ENCODE data around the gene TTC1.

TTC1 gene

DNA sequence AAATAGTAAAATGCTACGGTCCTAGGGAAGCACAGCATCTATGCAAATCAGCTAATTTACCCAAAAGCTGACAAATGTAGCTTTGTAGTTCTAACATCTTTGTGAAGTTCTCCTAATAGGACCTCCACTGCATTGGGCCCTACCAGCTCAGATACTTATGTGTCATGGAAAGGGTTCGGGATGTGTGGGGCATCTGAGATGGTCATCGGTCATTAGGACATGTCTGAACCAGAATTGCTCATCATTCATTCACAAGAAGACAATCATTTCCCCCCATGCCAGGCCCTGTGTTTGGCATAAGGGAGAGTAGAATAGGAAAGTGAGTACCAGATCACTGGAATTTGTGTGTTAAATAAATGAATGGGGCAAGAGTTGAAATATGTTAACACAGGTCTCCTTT, 74.6 kb downstream of the TTC1 start:
- Histone ChIP-seq H3K27ac (ENCODE audit: low read depth, low read length) (no peak overlapping the region), H3K36me3 (ENCODE audit: control insufficient read depth, insufficient read depth, low read length) (no peaks in the 10 kb centered on the region), H3K9ac (ENCODE audit: low read length) (no peak overlapping the region), H3K4me1 (ENCODE audit: control insufficient read depth, insufficient read depth, low read length) (no peaks in the 10 kb centered on the region), H3K4me3 (ENCODE audit: low read length) (no peak overlapping the region), H3K27me3 (ENCODE audit: control insufficient read depth, insufficient read depth, low read length) (no peaks in the 10 kb centered on the region)

DNA sequence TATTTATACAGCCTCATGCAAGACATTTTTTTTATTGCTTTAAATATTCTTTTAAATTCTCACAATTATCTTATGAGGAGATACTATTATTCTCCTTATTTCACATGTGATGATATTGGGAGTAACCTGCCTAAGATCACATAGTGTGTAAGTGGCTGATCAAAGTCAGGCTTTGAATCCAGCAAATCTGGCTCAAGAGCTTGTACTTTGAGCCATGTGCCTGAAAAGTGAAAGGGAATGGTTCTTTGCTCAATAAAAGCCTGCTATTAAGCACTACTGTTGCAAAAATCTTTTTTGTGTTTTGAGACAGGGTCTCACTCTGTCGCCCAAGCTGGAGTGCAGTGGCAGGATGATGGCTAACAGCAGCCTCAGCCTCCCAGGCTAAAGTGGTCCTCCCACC, 75.2 kb downstream of the TTC1 start:
- no peaks in the 10 kb centered on the region for H3K27me3 ChIP-seq (ENCODE audit: control insufficient read depth, insufficient read depth, low read length)
- H3K4me1 ChIP-seq (ENCODE audit: control insufficient read depth, insufficient read depth, low read length) = no peaks in the 10 kb centered on the region
- H3K9ac ChIP-seq (ENCODE audit: low read length) = no peak overlapping the region
- no peaks in the 10 kb centered on the region for H3K36me3 ChIP-seq (ENCODE audit: control insufficient read depth, insufficient read depth, low read length)
- H3K27ac ChIP-seq (ENCODE audit: low read depth, low read length) = no peak overlapping the region
- no peak overlapping the region for H3K4me3 ChIP-seq (ENCODE audit: low read length)

DNA sequence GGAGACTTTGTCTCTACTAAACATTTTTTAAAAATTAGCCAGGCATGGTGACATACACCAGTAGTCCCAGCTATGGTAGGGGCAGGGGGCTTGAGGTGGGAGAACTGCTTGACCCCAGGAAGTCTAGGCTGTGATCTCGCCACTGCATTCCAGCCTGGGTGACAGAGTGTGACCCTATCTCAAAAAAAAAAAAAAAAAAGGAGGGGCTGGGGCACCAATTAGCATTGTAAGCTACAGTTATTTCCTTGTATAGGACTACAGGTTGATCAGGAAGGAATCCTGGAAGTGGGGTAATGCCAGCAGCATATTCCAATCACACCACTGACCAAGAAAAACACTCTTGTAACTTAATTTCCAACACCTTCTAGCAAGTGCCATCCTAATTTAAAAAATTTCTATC, 78.3 kb downstream of the TTC1 start:
- Histone ChIP-seq H3K4me3 (ENCODE audit: low read length) (no peak overlapping the region), H3K27ac (ENCODE audit: low read depth, low read length) (no peak overlapping the region), H3K27me3 (ENCODE audit: control insufficient read depth, insufficient read depth, low read length) (no peaks in the 10 kb centered on the region), H3K36me3 (ENCODE audit: control insufficient read depth, insufficient read depth, low read length) (no peaks in the 10 kb centered on the region), H3K9ac (ENCODE audit: low read length) (no peak overlapping the region), H3K4me1 (ENCODE audit: control insufficient read depth, insufficient read depth, low read length) (no peaks in the 10 kb centered on the region)

DNA sequence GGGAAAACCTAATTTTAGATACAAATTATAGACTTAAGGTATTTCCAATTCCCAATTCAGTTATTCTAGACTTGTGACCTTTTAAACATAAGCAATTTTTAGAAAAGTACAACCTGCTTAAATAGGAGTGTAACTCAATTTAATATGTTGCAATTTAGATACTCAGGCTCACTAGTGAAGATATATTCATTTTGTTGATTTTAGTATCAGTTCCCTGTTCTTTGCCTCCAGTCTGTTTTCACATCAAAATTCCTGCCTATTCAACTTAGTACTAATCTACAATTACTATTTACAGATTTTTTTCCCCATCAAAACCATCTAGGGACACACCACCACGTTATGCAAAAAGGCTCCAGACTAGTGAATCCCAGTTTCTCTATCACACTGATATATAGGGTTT, 79.9 kb downstream of the TTC1 start:
- no peaks in the 10 kb centered on the region for H3K27me3 ChIP-seq (ENCODE audit: control insufficient read depth, insufficient read depth, low read length)
- H3K4me1 ChIP-seq (ENCODE audit: control insufficient read depth, insufficient read depth, low read length) = no peaks in the 10 kb centered on the region
- no peak overlapping the region for H3K27ac ChIP-seq (ENCODE audit: low read depth, low read length)
- H3K4me3 ChIP-seq (ENCODE audit: low read length) = no peak overlapping the region
- peaks cover 9% of the 10 kb centered on the region for H3K36me3 ChIP-seq (ENCODE audit: control insufficient read depth, insufficient read depth, low read length)
- H3K9ac ChIP-seq (ENCODE audit: low read length) = no peak overlapping the region

DNA sequence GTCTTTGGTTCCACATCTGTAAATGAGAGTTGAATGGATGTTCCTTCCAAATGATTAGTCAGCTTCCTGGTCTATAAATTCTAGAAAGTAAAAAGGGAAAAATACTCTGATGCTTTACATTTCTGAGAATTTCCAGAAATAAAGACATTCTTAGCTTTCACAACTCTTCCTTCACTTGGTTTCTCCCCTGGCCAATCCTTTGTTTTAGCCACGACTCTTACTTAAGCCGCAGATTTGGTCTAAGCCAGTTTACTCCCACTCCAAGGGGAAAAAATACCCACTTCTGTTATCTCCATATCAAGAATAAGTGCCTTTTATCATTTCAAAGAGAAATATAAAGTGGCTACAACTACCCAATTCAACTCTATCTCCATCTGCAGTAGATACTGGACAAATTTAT, 80.6 kb downstream of the TTC1 start:
- Histone ChIP-seq H3K27me3 (ENCODE audit: control insufficient read depth, insufficient read depth, low read length) (no peaks in the 10 kb centered on the region), H3K4me1 (ENCODE audit: control insufficient read depth, insufficient read depth, low read length) (no peaks in the 10 kb centered on the region), H3K27ac (ENCODE audit: low read depth, low read length) (no peak overlapping the region), H3K4me3 (ENCODE audit: low read length) (no peak overlapping the region), H3K36me3 (ENCODE audit: control insufficient read depth, insufficient read depth, low read length) (peaks cover 10% of the 10 kb centered on the region), H3K9ac (ENCODE audit: low read length) (no peak overlapping the region)

DNA sequence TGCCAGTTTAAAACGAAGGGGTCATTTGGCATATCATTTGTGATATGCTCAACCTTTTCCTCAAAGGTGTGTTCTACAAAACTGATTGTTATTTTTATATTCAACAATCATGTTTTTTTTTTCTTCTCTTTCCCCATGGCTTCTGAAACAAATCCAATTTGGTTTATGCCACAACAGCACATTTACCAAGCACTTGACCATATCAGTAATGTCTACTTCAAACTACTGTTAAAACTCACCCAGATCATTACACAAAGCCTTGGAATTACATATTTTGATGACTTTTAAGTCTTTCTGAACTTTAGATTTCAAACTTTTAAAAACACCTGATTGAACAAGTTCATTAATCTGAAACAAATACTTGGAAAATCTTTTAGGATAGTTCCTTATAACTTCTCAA, 81.1 kb downstream of the TTC1 start:
- Histone ChIP-seq H3K27me3 (ENCODE audit: control insufficient read depth, insufficient read depth, low read length) (no peaks in the 10 kb centered on the region), H3K4me1 (ENCODE audit: control insufficient read depth, insufficient read depth, low read length) (no peaks in the 10 kb centered on the region), H3K4me3 (ENCODE audit: low read length) (no peak overlapping the region), H3K27ac (ENCODE audit: low read depth, low read length) (no peak overlapping the region), H3K9ac (ENCODE audit: low read length) (no peak overlapping the region), H3K36me3 (ENCODE audit: control insufficient read depth, insufficient read depth, low read length) (peaks cover 10% of the 10 kb centered on the region)

DNA sequence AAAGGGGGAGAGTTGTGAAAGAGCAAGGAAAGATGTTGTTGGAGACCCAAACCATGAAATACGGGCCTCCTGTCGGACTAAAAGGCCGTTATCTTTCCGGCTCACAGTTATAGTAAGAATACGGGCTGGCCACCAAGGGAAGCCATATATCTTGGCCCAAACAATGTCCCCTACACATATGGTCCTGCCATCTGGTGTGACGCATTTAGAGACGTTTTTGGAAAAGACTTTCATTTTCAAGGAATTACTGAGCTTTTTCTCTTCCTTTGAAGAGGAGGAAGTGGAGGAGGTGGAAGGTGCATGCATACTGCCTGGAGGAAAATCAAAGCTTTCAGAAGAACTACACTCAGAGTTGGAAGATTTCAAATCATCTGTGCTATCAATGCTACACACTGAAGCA, 83.6 kb downstream of the TTC1 start:
- H3K36me3 ChIP-seq (ENCODE audit: control insufficient read depth, insufficient read depth, low read length) = peaks cover 10% of the 10 kb centered on the region
- no peaks in the 10 kb centered on the region for H3K27me3 ChIP-seq (ENCODE audit: control insufficient read depth, insufficient read depth, low read length)
- H3K4me3 ChIP-seq (ENCODE audit: low read length) = no peak overlapping the region
- no peak overlapping the region for H3K27ac ChIP-seq (ENCODE audit: low read depth, low read length)
- H3K9ac ChIP-seq (ENCODE audit: low read length) = no peak overlapping the region
- no peaks in the 10 kb centered on the region for H3K4me1 ChIP-seq (ENCODE audit: control insufficient read depth, insufficient read depth, low read length)

DNA sequence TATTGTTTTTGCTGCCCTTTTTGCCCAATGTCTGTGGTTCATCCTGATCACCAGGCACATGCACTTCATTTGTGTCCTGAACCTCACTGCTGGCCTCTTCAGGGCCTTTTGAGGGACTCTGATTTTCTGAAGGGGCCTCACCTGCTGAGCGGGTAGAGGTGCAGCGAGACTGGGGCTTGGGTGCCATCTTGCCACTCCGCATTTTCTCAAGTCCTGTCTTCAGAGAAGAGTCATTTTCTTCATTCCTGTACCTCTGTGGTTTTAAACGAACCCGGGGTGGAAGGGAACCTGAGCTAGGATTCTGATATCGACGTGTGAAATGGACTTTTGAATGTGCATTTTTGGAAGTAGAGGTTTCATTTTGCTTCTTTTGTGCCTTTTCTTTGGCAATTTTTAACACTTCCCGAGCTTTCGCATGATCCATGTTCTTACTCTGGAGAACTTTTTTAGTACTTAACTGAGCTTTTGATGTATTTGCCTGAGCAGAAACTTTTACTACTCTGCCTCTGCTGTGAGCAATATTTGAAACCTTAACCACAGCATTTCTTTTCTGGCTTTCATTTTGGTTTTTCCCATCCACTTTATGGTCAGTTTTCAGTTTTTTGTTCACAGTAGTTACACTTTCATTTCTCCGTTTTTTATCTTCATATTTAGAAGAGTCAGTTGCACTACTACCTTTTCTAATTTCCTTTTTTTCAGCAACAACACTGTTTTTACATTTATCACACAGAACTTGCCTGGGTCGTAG, 84.2 kb downstream of the TTC1 start:
- Histone ChIP-seq H3K9ac (ENCODE audit: low read length) (no peak overlapping the region), H3K27ac (ENCODE audit: low read depth, low read length) (no peak overlapping the region), H3K4me3 (ENCODE audit: low read length) (no peak overlapping the region), H3K27me3 (ENCODE audit: control insufficient read depth, insufficient read depth, low read length) (no peaks in the 10 kb centered on the region), H3K4me1 (ENCODE audit: control insufficient read depth, insufficient read depth, low read length) (peaks cover 3% of the 10 kb centered on the region), H3K36me3 (ENCODE audit: control insufficient read depth, insufficient read depth, low read length) (peaks cover 10% of the 10 kb centered on the region)

DNA sequence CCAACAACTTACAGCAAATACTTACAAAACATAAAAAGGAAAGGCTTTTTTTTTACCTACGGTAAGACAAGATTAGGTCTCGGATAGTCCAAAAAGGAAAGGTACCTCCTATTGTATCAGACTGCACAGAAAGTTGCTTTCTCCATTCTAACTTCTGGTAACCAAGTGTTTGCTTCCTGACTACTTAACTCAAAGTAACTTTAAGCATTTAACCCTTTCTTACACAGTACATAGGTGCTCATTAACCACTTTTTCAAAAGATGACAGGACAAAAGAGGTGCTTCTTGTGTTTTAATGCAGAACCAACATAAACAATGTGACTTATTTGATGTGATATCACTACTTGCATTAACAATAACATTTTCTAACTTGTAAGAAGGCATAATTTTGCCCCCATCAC, 87.2 kb downstream of the TTC1 start:
- H3K9ac ChIP-seq (ENCODE audit: low read length) = no peak overlapping the region
- H3K4me3 ChIP-seq (ENCODE audit: low read length) = no peak overlapping the region
- no peak overlapping the region for H3K27ac ChIP-seq (ENCODE audit: low read depth, low read length)
- H3K36me3 ChIP-seq (ENCODE audit: control insufficient read depth, insufficient read depth, low read length) = peaks cover 10% of the 10 kb centered on the region
- H3K27me3 ChIP-seq (ENCODE audit: control insufficient read depth, insufficient read depth, low read length) = no peaks in the 10 kb centered on the region
- H3K4me1 ChIP-seq (ENCODE audit: control insufficient read depth, insufficient read depth, low read length) = peaks cover 3% of the 10 kb centered on the region

DNA sequence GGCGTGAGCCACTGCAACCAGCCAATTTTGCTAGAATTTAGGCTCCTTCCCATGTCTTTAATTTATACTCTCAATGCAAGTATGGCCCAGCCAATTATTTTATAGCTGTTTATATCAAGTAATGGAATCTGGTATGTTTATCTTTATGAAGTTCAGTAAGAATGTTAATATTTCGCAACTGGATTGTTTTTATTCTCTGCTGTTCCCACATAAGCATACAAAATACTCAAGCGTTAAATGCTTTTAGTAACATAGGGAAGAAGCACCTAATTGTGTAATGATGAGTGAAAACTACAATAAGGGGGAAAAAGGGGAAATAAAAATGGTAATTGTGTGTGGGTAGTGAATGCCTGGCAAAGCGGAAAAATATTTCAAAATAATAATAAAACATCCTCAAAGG, 89.1 kb downstream of the TTC1 start:
- no peak overlapping the region for H3K9ac ChIP-seq (ENCODE audit: low read length)
- H3K4me3 ChIP-seq (ENCODE audit: low read length) = no peak overlapping the region
- H3K27me3 ChIP-seq (ENCODE audit: control insufficient read depth, insufficient read depth, low read length) = no peaks in the 10 kb centered on the region
- peaks cover 6% of the 10 kb centered on the region for H3K36me3 ChIP-seq (ENCODE audit: control insufficient read depth, insufficient read depth, low read length)
- peaks cover 3% of the 10 kb centered on the region for H3K4me1 ChIP-seq (ENCODE audit: control insufficient read depth, insufficient read depth, low read length)
- no peak overlapping the region for H3K27ac ChIP-seq (ENCODE audit: low read depth, low read length)

DNA sequence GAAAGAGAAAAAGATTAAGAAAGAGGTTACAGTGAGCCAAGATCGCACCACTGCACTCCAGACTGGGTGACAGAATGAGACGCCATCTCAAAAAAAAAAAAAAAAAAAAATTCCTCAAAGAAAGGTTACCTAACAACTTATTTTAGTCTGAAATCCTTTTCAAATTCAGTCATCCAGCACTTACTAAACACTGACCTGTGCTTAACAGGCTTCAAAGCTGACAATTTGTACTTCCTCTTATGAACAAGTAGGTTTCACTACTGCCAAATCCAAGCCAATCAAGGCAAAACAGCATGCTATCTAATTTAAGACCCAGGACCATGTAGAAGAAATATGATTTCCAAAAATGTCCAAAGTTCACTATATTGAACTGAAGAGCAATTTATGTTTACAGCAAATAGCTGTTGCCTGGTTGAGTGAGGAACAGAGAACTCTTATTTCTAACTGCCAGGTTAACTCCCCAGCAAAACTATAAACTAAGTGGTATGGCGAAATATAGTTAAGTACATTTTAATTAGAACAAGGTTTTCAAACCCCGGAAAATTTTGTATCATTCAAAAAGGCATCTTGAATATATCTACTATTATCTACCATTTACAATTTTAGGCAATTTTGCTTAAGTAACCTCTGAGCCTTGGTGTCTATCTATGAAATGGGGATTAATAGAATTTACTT, 96.9 kb downstream of the TTC1 start:
- Histone ChIP-seq H3K9ac (ENCODE audit: low read length) (no peak overlapping the region), H3K27ac (ENCODE audit: low read depth, low read length) (no peak overlapping the region), H3K36me3 (ENCODE audit: control insufficient read depth, insufficient read depth, low read length) (no peaks in the 10 kb centered on the region)

DNA sequence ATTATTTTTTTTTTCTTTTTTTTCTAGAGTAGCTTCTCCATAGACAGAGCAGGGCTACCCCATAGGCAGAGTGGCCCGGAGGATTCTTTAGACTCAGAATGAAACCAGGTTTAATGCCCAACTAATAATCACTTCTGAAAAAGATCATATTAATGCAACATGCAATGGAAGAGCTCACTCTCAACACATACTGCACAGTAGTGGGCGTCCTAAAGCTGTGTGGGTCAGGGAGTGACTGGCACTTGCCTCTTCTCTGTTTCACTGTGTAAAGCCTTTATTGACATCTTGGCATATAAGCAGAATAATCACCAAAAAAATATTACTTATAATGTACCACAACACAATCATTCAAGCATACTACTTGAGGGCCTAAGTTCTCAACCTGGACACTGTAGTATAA, 99.2 kb downstream of the TTC1 start:
- Histone ChIP-seq H3K27ac (ENCODE audit: low read depth, low read length) (no peak overlapping the region), H3K36me3 (ENCODE audit: control insufficient read depth, insufficient read depth, low read length) (peaks cover 3% of the 10 kb centered on the region), H3K4me3 (ENCODE audit: low read length) (no peak overlapping the region), H3K9ac (ENCODE audit: low read length) (no peak overlapping the region), H3K4me1 (ENCODE audit: control insufficient read depth, insufficient read depth, low read length) (no peaks in the 10 kb centered on the region), H3K27me3 (ENCODE audit: control insufficient read depth, insufficient read depth, low read length) (no peaks in the 10 kb centered on the region)

More for the DNA sequence above, 96.9 kb downstream of the TTC1 start:
- H3K4me1 ChIP-seq (ENCODE audit: control insufficient read depth, insufficient read depth, low read length) = no peaks in the 10 kb centered on the region
- no peaks in the 10 kb centered on the region for H3K27me3 ChIP-seq (ENCODE audit: control insufficient read depth, insufficient read depth, low read length)
- H3K4me3 ChIP-seq (ENCODE audit: low read length) = no peak overlapping the region
